VCaP (cell line): ENCODE results near the gene PLXNA2.

Experiments
- H3K27ac ChIP-seq: fragments of 450-650 bp; 2 replicates; pipeline ENCODE4 v1.5.1; 2017
- CTCF ChIP-seq: fragments of 450-650 bp; conservative IDR thresholded peaks from 2 replicates; pipeline ENCODE4 v1.5.1; 2017; ENCODE audit warnings: mild to moderate bottlenecking, moderate library complexity

PLXNA2 gene

DNA sequence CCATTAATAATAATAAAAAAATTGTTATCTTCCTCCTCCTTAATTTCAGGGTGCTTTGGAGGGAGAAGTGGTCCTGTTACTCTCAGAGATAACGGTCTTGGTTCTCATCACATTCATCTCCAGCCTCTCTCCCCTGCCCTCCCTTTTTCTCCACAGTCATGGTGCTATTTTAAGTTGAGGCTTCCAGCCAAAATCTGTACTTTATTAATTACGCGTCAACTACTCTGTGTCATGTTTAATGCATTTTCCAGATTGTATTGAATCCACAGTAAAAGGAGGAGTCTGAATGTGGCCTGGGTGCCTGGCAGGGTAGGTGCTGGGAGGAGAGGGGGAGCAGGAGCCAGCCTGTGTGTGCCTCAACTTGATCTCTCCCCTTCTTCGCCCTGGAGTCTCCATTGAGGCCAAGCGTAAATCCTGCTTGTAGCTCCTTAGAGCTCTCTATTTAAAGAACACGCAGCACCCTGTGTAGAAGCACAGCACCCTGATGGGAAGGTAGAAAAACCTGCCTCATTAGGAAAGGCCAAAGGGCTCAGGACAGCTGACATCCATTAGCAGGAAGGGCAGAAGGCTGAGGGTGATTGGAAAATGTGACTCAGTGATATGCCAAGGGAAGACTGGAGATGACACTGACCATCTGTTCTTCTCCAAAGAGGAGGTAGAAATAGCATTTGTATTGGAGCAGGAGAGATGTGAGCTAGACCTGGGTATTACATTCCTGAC, 82.4 kb downstream of the PLXNA2 start:
- no peak overlapping the region for H3K27ac ChIP-seq
- TF ChIP-seq CTCF = no peak

DNA sequence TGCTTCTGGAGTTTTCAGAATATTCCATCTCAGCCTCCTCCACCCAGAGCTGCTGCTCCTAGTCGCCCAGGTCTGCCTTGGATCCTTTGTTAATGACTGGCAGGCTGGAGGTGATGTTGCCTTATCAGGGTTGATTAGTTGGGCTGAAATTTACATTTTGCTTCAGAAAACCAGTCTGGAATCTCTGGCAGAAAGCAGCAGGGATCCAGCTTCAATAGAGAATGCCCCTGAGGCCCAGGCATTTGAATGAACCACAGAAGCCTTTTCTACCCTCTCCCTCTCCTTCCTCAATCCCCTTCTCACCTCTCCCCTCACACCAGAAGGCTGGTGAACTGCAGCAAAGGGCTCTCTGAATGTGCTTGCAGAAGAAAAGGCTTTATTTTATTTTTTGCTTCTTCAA, 83.2 kb downstream of the PLXNA2 start:
- H3K27ac ChIP-seq = no peak overlapping the region
- TF ChIP-seq CTCF = no peak

- TF ChIP-seq CTCF = no peak
- H3K27ac ChIP-seq = no peak overlapping the region
These were observed 83.8 kb downstream of the PLXNA2 start for GRCh38 chr1:208160259-208160819.

GRCh38 chr1:208159555-208160258, 84.5 kb downstream of the PLXNA2 start:
- no peak for TF ChIP-seq CTCF
- H3K27ac ChIP-seq = peak overlapping the region; percentile 57; the same call in 1 of the 2 replicates

GRCh38 chr1:208158640-208159554, 85.3 kb downstream of the PLXNA2 start:
- TF ChIP-seq CTCF = no peak

DNA sequence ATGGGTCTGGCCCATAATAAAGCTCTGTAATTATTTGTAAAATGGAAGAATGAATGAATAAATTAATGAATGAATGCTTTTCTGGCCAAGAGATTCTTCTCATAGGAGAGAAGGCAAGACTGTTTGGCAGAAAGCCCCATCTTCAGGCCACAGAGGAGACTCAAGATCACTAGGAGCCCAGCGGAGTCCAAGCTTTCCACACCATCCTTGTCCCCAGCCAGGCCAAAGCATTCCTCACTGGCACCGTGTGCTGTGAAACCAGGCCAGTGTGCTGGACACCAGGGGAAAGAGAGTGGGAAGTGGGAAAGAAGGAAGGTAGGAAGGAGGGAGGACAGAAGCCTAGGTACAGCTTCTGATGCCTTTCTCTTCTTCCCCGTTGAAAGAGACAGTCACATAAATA, 86.4 kb downstream of the PLXNA2 start:
- peak overlapping the region; percentile 57; the same call in 1 of the 2 replicates for H3K27ac ChIP-seq
- TF ChIP-seq CTCF = no peak

More at GRCh38 chr1:208158640-208159554, 85.3 kb downstream of the PLXNA2 start:
- peak overlapping the region; percentile 57 for H3K27ac ChIP-seq
